Measurements from ENCODE around the gene FIGLA. TPM values are rescaled to one million over a fixed set of nuclear protein-coding genes. Genes with fewer than 3 reads are reported as not detected.
A peak's percentile ranks its signal among the peaks of the same experiment; 100 is the strongest.
"Not testable (repeated sequence)": the region's sequence is repeated elsewhere in the genome, so short reads cannot be mapped to it uniquely, and the experiment has no call there.

The FIGLA gene
- total RNA-seq, 8 experiments from 2014 or later: not detected

- Histone ChIP-seq H3K4me3 (no peak overlapping the region), H3K4me1 (replicated peaks in 1 of 2) (no peaks in the 10 kb centered on the region), H3K27ac (no peak overlapping the region)
- ATAC-seq (replicated peaks in 6 of 8): no peak
- WGBS, 10 experiments: 31 to 100% (median 54%) methylated on average over 1 to 8 of the region's 10 CpGs; no CpG with 5 or more reads in 4 of the 10 experiments
- in situ Hi-C loops (cut with MboI; ENCODE audit: low pct_unique_long_range_greater_than_20kb in 2 of 9, low sequenced_read_pairs in 9 of 9, unreplicated experiment in 9 of 9): no loop called here
Observed at GRCh38 chr2:70801607-70802263, 11.3 kb upstream of the FIGLA start.

DNA sequence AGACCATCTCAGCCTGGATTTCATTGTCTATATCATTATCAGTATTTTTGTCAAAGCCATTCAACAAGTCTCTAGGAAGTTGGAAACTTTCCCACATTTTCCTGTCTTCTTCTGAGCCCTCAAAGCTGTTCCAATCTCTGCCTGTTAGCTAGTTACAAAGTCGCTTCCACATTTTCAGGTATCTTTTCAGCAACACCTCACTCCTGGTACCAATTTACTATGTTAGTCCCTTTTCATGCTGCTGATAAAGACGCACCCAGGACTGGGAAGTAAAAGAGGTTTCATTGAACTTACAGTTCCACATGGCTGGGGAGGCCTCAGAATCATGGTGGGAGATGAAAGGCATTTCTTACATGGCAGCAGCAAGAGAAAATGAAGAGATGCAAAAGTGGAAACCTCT is 9.3 kb upstream of the FIGLA start:
- no peak overlapping the region for H3K4me3 ChIP-seq
- no peaks in the 10 kb centered on the region for H3K4me1 ChIP-seq (replicated peaks in 1 of 2)
- ATAC-seq (replicated peaks in 6 of 8): no peak
- in situ Hi-C loops (cut with MboI; ENCODE audit: low pct_unique_long_range_greater_than_20kb in 2 of 9, low sequenced_read_pairs in 9 of 9, unreplicated experiment in 9 of 9): loop anchor here in 2 of 9 experiments (25.0 kb wide), 3 partner anchors 137 to 487 kb away; partner anchors contain the start of genes ATP6V1B1 (in 1 of the 2) and FAM136A (in 1 of the 2)
- H3K27ac ChIP-seq: no peak overlapping the region
- WGBS, 10 experiments: 5 to 100% (median 70%) methylated on average over 1 to 2 of the region's 2 CpGs; no CpG with 5 or more reads in 1 of the 10 experiments

- in situ Hi-C loops (cut with MboI; ENCODE audit: low pct_unique_long_range_greater_than_20kb in 2 of 9, low sequenced_read_pairs in 9 of 9, unreplicated experiment in 9 of 9): loop anchor here in 2 of 9 experiments (25.0 kb wide), 3 partner anchors 136 to 486 kb away; partner anchors contain the start of genes ATP6V1B1 (in 1 of the 2) and FAM136A (in 1 of the 2)
- WGBS, 10 experiments: 43 to 90% (median 84%) methylated on average over 1 to 3 of the region's 3 CpGs; no CpG with 5 or more reads in 6 of the 10 experiments
Observed at GRCh38 chr2:70797996-70798395, 7.6 kb upstream of the FIGLA start.

DNA sequence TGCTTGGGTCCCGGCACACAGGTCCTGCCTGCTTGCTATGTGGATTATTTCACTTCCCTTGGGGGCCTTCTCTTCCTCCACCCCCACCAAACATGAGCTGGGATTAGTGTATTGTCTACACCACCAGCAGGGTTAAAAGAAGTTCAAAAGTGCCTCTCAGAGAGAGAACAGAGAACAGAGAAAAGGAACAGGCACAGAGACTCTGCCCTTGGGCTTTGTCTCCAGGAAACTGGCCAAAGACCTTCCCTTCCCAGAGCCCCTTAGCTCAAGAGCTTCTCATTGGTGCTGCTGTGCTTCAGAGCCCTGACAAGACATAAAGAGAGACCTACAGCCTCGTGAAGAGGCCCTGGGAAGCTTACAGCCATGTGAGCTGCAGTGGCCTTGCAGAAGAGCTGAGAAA is 7.1 kb upstream of the FIGLA start:
- no peak overlapping the region for H3K27ac ChIP-seq
- no peaks in the 10 kb centered on the region for H3K4me1 ChIP-seq (replicated peaks in 1 of 2)
- in situ Hi-C loops (cut with MboI; ENCODE audit: low pct_unique_long_range_greater_than_20kb in 2 of 9, low sequenced_read_pairs in 9 of 9, unreplicated experiment in 9 of 9): loop anchor here in 2 of 9 experiments (25.0 kb wide), 3 partner anchors 135 to 485 kb away; partner anchors contain the start of genes ATP6V1B1 (in 1 of the 2) and FAM136A (in 1 of the 2)
- WGBS, 10 experiments: 0 to 80% (median 20%) methylated on average over 1 to 2 of the region's 2 CpGs; no CpG with 5 or more reads in 4 of the 10 experiments
- ATAC-seq (replicated peaks in 6 of 8): no peak
- H3K4me3 ChIP-seq: no peak overlapping the region

More at GRCh38 chr2:70797996-70798395, 7.6 kb upstream of the FIGLA start:
- not testable (repeated sequence) for H3K4me1 ChIP-seq (replicated peaks in 1 of 2); H3K27ac ChIP-seq; ATAC-seq (replicated peaks in 6 of 8); H3K4me3 ChIP-seq

- in situ Hi-C loops (cut with MboI; ENCODE audit: low pct_unique_long_range_greater_than_20kb in 2 of 9, low sequenced_read_pairs in 9 of 9, unreplicated experiment in 9 of 9): loop anchor here in 2 of 9 experiments (25.0 kb wide), 3 partner anchors 134 to 484 kb away; partner anchors contain the start of genes ATP6V1B1 (in 1 of the 2) and FAM136A (in 1 of the 2)
- no peak for ATAC-seq (replicated peaks in 6 of 8)
- 29% methylated on average over 1 of the region's 1 CpG; no CpG with 5 or more reads in 9 of the 10 experiments for WGBS, 10 experiments
Observed at GRCh38 chr2:70796262-70796661, 5.8 kb upstream of the FIGLA start.

DNA sequence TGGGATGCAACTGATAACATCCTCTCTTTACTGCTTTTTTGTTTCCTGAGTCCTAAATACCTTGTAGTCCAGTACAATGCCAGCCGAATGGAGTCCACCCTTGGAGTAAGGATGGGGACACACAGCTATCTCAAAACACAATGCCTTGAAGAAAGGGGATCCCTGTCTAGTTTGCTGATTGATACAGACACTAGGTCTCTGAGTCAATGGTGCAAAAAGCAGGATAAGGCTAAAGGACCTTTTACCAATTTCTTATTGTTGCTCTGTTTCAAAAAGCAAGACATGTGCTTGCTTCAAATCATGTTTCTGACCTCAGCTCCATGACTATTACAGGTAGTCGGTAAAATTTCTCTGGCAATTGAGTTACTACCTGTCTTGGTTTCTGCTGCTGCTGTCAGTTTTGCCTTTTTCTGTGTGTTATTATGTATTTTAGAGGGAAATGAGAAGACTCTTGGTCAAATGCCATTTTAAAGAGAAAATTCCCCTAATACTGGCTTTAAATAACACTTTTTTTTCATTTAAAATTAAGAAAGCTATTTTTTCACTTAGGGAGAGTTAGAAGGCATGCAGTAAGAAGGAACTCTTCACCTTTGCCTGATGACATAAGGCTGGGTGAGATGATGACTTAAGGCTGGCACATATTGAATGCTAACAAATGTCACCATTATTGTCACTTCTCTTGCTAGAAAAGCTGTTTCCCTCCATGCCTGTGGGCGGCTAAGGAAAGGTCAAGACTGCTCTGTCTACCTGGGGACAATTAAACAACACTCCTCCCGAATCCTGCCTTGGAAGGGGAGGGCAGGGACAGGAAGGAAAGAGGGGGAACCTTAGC is 4.9 kb upstream of the FIGLA start:
- Histone ChIP-seq H3K4me1 (replicated peaks in 1 of 2) (no peaks in the 10 kb centered on the region), H3K4me3 (no peak overlapping the region), H3K27ac (no peak overlapping the region)
- WGBS, 10 experiments: 0 to 100% (median 55%) methylated on average over 1 to 4 of the region's 4 CpGs; no CpG with 5 or more reads in 1 of the 10 experiments
- no peak for ATAC-seq (replicated peaks in 6 of 8)
- in situ Hi-C loops (cut with MboI; ENCODE audit: low pct_unique_long_range_greater_than_20kb in 2 of 9, low sequenced_read_pairs in 9 of 9, unreplicated experiment in 9 of 9): loop anchor here in 2 of 9 experiments (25.0 kb wide), 3 partner anchors 133 to 483 kb away; partner anchors contain the start of genes ATP6V1B1 (in 1 of the 2) and FAM136A (in 1 of the 2)

More at GRCh38 chr2:70796262-70796661, 5.8 kb upstream of the FIGLA start:
- H3K4me3 ChIP-seq: no peak overlapping the region
- H3K4me1 ChIP-seq (replicated peaks in 1 of 2): no peaks in the 10 kb centered on the region
- no peak overlapping the region for H3K27ac ChIP-seq

GRCh38 chr2:70793450-70793849 is 3.0 kb upstream of the FIGLA start:
- Histone ChIP-seq H3K4me3 (no peak overlapping the region), H3K4me1 (replicated peaks in 1 of 2) (no peaks in the 10 kb centered on the region), H3K27ac (no peak overlapping the region)
- in situ Hi-C loops (cut with MboI; ENCODE audit: low pct_unique_long_range_greater_than_20kb in 2 of 9, low sequenced_read_pairs in 9 of 9, unreplicated experiment in 9 of 9): loop anchor here in 2 of 9 experiments (25.0 kb wide), 3 partner anchors 131 to 481 kb away; partner anchors contain the start of genes ATP6V1B1 (in 1 of the 2) and FAM136A (in 1 of the 2)
- no peak for ATAC-seq (replicated peaks in 6 of 8)
- WGBS, 10 experiments: 0 to 100% (median 45%) methylated on average over 1 to 2 of the region's 2 CpGs; no CpG with 5 or more reads in 2 of the 10 experiments

- no peak overlapping the region for H3K27ac ChIP-seq
- WGBS, 10 experiments: 2 to 33% (median 9%) methylated on average over 2 to 12 of the region's 33 CpGs
- in situ Hi-C loops (cut with MboI; ENCODE audit: low pct_unique_long_range_greater_than_20kb in 2 of 9, low sequenced_read_pairs in 9 of 9, unreplicated experiment in 9 of 9): loop anchor here in 2 of 9 experiments (10.0 to 25.0 kb wide), 4 partner anchors 127 to 477 kb away; partner anchors contain the start of genes ATP6V1B1 (in 1 of the 2) and FAM136A (in 1 of the 2)
Observed at GRCh38 chr2:70789304-70790135, 923 bp downstream of the FIGLA start.

DNA sequence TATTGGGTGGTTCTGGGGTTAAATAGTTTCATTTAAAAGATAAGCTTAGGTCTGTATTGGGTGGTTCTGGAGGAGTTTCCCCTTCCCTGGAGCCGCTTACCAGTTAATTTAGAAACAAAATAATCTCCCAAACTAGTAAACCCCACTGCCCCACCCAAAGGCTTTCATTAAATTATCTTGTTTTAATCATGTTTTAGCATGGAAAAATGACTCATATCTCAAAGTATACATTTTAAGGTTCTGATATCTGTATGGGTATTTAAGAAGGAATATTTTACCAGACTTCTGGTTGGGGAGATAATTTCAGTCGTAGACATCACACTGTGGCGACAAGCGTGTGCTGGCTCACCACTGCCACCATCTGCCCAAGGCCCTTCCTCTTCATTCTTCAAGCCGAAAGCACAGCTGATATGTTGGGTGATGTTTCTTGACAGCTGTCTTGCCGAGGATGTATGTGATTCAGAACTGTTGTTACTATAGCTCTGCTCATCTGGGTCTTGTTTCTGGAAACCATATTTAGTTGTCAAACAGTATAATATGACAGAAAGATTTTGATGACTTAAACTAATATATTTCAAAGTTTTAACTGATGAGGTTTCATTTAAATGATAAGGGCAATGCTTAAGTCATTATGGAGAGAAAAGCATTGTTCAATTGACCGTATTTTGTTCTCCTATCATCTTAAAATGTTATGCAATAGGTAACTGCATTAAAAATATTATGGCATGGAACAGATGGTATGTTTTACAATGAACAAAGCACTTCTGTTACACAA is 5.1 kb downstream of the FIGLA start:
- Histone ChIP-seq H3K4me3 (no peak overlapping the region), H3K4me1 (replicated peaks in 1 of 2) (no peaks in the 10 kb centered on the region), H3K27ac (no peak overlapping the region)
- WGBS, 10 experiments: 0 to 54% (median 16%) methylated on average over 1 to 6 of the region's 7 CpGs
- peak; percentile 51 to 82 (median 64) for ATAC-seq (replicated peaks in 6 of 8)
- in situ Hi-C loops (cut with MboI; ENCODE audit: low pct_unique_long_range_greater_than_20kb in 2 of 9, low sequenced_read_pairs in 9 of 9, unreplicated experiment in 9 of 9): loop anchor here in 2 of 9 experiments (10.0 to 25.0 kb wide), 4 partner anchors 123 to 473 kb away; partner anchors contain the start of genes ATP6V1B1 (in 1 of the 2) and FAM136A (in 1 of the 2)

More at GRCh38 chr2:70789304-70790135, 923 bp downstream of the FIGLA start:
- ATAC-seq (replicated peaks in 6 of 8): peak; percentile 80 to 93 (median 88)
- no peaks in the 10 kb centered on the region for H3K4me1 ChIP-seq (replicated peaks in 1 of 2)
- H3K4me3 ChIP-seq: peak overlapping the region; percentile 5 to 24 (median 11)

- no peak for ATAC-seq (replicated peaks in 6 of 8)
- in situ Hi-C loops (cut with MboI; ENCODE audit: low pct_unique_long_range_greater_than_20kb in 2 of 9, low sequenced_read_pairs in 9 of 9, unreplicated experiment in 9 of 9): loop anchor here in 2 of 9 experiments (10.0 to 25.0 kb wide), 4 partner anchors 122 to 472 kb away; partner anchors contain the start of genes ATP6V1B1 (in 1 of the 2) and FAM136A (in 1 of the 2)
- H3K4me3 ChIP-seq: no peak overlapping the region
- no peak overlapping the region for H3K27ac ChIP-seq
- no peaks in the 10 kb centered on the region for H3K4me1 ChIP-seq (replicated peaks in 1 of 2)
- 24 to 100% (median 83%) methylated on average over 1 to 2 of the region's 2 CpGs; no CpG with 5 or more reads in 3 of the 10 experiments for WGBS, 10 experiments
Observed at GRCh38 chr2:70784320-70784719, 6.1 kb downstream of the FIGLA start.
